Mesenchymal stem cell (in vitro differentiated cells and primary cell): ENCODE results near the gene AP3S2.
A peak's percentile ranks its signal among the peaks of the same experiment; 100 is the strongest.

Experiments
- DNase-seq: peaks from one replicate; pipeline ENCODE4 v3.0.0-alpha.2; 2013
- H2AFZ ChIP-seq: one replicate; pipeline ENCODE4 v1.6.1; 2013; ENCODE audit warnings: low read depth, mild to moderate bottlenecking, control low read depth, inconsistent platforms, low read length, moderate library complexity
- H2AK5ac ChIP-seq: 2 replicates; pipeline ENCODE4 v1.6.1; 2013; ENCODE audit warnings: low read length, moderate library complexity, mild to moderate bottlenecking, inconsistent platforms; ENCODE audit not compliant: severe bottlenecking
- H2BK120ac ChIP-seq: one replicate; pipeline ENCODE4 v1.6.1; 2013; ENCODE audit warnings: low read depth, mild to moderate bottlenecking, inconsistent platforms, low read length, moderate library complexity
- H2BK12ac ChIP-seq, 2 experiments: one replicate each; pipeline ENCODE4 v1.6.1; 2013; ENCODE audit warnings: inconsistent platforms in 2 of 2, low read length in 2 of 2, mild to moderate bottlenecking in 2 of 2, moderate library complexity in 2 of 2, control low read depth in 1 of 2
- H2BK15ac ChIP-seq: one replicate; pipeline ENCODE4 v1.6.1; 2013; ENCODE audit warnings: mild to moderate bottlenecking, low read depth, inconsistent platforms; ENCODE audit not compliant: poor library complexity, severe bottlenecking
- H2BK5ac ChIP-seq: 2 replicates; pipeline ENCODE4 v1.6.1; 2013; ENCODE audit warnings: low read depth, mild to moderate bottlenecking, low read length, control low read depth, inconsistent platforms; ENCODE audit not compliant: poor library complexity, severe bottlenecking
- H3K14ac ChIP-seq, 2 experiments: one replicate each; pipeline ENCODE4 v1.6.1; 2013; ENCODE audit warnings: inconsistent platforms in 2 of 2, low read length in 2 of 2, control low read depth in 1 of 2, mild to moderate bottlenecking in 1 of 2, moderate library complexity in 1 of 2
- H3K18ac ChIP-seq, 2 experiments: one replicate each; pipeline ENCODE4 v1.6.1; 2013; ENCODE audit warnings: inconsistent platforms in 2 of 2, low read length in 2 of 2, control low read depth in 1 of 2, low read depth in 1 of 2, mild to moderate bottlenecking in 1 of 2
- H3K23ac ChIP-seq, 2 experiments: one replicate each; pipeline ENCODE4 v1.6.1; 2013; ENCODE audit warnings: inconsistent platforms in 2 of 2, low read length in 2 of 2, mild to moderate bottlenecking in 2 of 2, moderate library complexity in 2 of 2, control low read depth in 1 of 2
- H3K27ac ChIP-seq: 2 replicates; pipeline ENCODE4 v1.5.1; 2013; ENCODE audit warnings: mild to moderate bottlenecking, moderate library complexity, low read length, control low read depth, inconsistent platforms; ENCODE audit not compliant: poor library complexity, severe bottlenecking
- H3K27me3 ChIP-seq, 2 experiments: 2 replicates each; pipeline versions ENCODE4 v1.6.1 to v1.7.0; 2013; ENCODE audit warnings: low read length in 2 of 2, mild to moderate bottlenecking in 2 of 2, moderate library complexity in 2 of 2, control low read depth in 1 of 2, inconsistent platforms in 1 of 2; ENCODE audit not compliant: control insufficient read depth in 1 of 2, insufficient read depth in 1 of 2
- H3K36me3 ChIP-seq, 2 experiments: 2 replicates each; pipeline versions ENCODE4 v1.6.1 to v1.7.0; 2013; ENCODE audit warnings: low read length in 2 of 2, control low read depth in 1 of 2, inconsistent platforms in 1 of 2, low read depth in 1 of 2, mild to moderate bottlenecking in 1 of 2; ENCODE audit not compliant: insufficient read depth in 2 of 2, control insufficient read depth in 1 of 2
- H3K4ac ChIP-seq, 2 experiments: one replicate each; pipeline ENCODE4 v1.6.1; 2013; ENCODE audit warnings: inconsistent platforms in 2 of 2, low read length in 2 of 2, mild to moderate bottlenecking in 2 of 2, moderate library complexity in 2 of 2, control low read depth in 1 of 2, low read depth in 1 of 2
- H3K4me1 ChIP-seq: 2 replicates; pipeline ENCODE4 v1.6.1; 2013; ENCODE audit warnings: low read depth, low read length, control low read depth; ENCODE audit not compliant: control insufficient read depth, insufficient read depth
- H3K4me2 ChIP-seq: 2 replicates; pipeline ENCODE4 v1.6.1; 2013; ENCODE audit warnings: low read length, mild to moderate bottlenecking, inconsistent platforms; ENCODE audit not compliant: poor library complexity, severe bottlenecking
- H3K4me3 ChIP-seq, 2 experiments: 2 replicates each; pipeline versions ENCODE4 v1.5.1 to v1.7.0; 2013; ENCODE audit warnings: low read length in 2 of 2, mild to moderate bottlenecking in 2 of 2, control low read depth in 1 of 2, low read depth in 1 of 2; ENCODE audit not compliant: insufficient read depth in 1 of 2
- H3K79me1 ChIP-seq: replicated peaks from 2 replicates; pipeline ENCODE4 v1.6.1; 2013; ENCODE audit warnings: mild to moderate bottlenecking, control low read depth, low read length, inconsistent platforms; ENCODE audit not compliant: poor library complexity, severe bottlenecking
- H3K9ac ChIP-seq: 2 replicates; pipeline ENCODE4 v1.7.0; 2013; ENCODE audit warnings: mild to moderate bottlenecking, low read length, moderate library complexity
- H3K9me3 ChIP-seq: 2 replicates; pipeline ENCODE4 v1.7.0; 2013; ENCODE audit warnings: mild to moderate bottlenecking, low read length; ENCODE audit not compliant: control insufficient read depth
- H4K8ac ChIP-seq: one replicate; pipeline ENCODE4 v1.6.1; 2013; ENCODE audit warnings: inconsistent platforms, mild to moderate bottlenecking, low read length, moderate library complexity
- H4K91ac ChIP-seq: one replicate; pipeline ENCODE4 v1.6.1; 2013; ENCODE audit warnings: mild to moderate bottlenecking, low read length, inconsistent platforms
- WGBS: methylation state at CpG from one replicate; pipeline ENCODE4 v1.1.7; 2013; ENCODE audit warnings: mixed read lengths; 5-methylcytosine and 5-hydroxymethylcytosine counted together

Gene AP3S2

DNA sequence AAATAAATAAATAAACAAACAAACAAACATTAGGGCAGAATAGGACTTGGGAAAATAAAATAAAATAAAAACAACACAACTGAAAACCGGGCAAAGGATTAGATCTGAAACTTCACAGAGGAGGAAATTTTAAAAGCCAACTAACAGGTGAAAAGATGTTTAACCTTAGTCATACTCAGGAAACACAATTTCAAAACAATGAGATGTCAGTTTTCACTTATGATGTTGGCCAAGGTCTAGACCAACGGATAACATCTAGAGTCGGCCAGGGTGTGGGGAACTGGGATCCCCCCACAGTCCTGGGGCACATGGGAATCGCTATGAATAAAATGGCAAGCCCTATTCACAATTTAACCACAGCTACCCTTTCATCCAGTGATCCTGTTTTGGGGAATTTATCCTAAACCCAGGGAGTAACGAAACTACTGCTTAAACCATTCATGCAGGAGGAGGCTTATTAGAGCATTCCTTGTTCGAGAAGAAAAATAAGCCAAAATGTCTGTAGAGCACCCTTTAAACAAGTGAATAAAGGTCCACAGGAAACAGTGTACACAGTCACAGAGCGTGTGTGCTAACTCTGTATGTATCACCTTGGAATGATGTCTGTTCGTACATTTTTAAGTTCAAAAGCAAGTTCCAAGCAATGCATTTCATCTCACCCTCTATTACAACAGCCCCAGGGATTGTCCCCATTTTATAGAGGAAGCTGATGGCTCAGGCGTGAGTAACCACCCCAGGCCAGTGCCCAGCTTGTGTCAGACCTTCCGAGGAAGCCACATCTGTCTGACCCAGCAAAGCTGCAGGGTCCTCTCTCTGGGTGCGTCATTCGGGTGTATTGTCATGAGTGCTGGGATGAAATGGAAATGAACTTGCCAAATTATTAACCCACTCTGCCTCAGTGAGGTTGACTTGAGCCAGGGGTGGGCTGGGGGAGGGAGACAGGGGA lies 72.9 kb downstream of the AP3S2 start:
- Histone ChIP-seq H2BK120ac (no peak overlapping the region), H3K4me3 (peak overlapping the region in 1 of 2 experiments; percentile 52), H4K8ac (no peak overlapping the region), H3K14ac (no peak overlapping the region), H3K4ac (no peak overlapping the region), H3K4me2 (no peak overlapping the region), H3K27me3 (no peaks in the 10 kb centered on the region), H2BK5ac (no peak overlapping the region), H3K36me3 (no peaks in the 10 kb centered on the region), H3K79me1 (no peaks in the 10 kb centered on the region), H3K9me3 (no peaks in the 10 kb centered on the region), H4K91ac (no peak overlapping the region), H3K23ac (no peak overlapping the region), H2BK12ac (no peak overlapping the region), H3K4me1 (peaks cover 25% of the 10 kb centered on the region), H3K27ac (no peak overlapping the region), H2AFZ (no peak overlapping the region), H3K9ac (peak overlapping the region; percentile 75), H2AK5ac (no peak overlapping the region), H2BK15ac (peak overlapping the region; percentile 70), H3K18ac (no peak overlapping the region)
- 87% methylated on average over 11 of the region's 12 CpGs for whole genome bisulfite sequencing
- DNase-seq = no peak

DNA sequence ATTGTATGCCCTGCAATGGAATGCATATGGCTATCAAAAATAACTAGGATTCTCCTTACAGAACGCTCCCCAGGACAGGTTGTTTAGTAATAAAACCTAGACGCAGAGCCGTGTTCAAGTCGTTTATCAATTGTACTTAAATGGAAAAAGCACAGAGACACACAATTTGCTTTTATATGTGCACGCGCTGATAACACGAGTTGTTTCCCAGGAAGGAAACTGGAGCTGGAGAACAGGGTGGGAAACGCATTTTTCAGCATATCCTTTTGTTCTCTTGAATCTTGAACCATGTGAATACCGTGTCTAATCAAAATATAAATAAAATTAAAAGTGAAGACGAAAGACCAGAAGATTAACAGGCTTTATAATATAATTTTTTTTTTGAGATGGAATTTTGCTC lies 75.5 kb downstream of the AP3S2 start:
- Histone ChIP-seq H2AFZ (no peak overlapping the region), H3K23ac (no peak overlapping the region), H3K4ac (no peak overlapping the region), H3K27ac (no peak overlapping the region), H2BK5ac (no peak overlapping the region), H3K79me1 (no peaks in the 10 kb centered on the region), H3K9ac (no peak overlapping the region), H3K4me2 (no peak overlapping the region), H2BK15ac (no peak overlapping the region), H3K4me1 (peaks cover 17% of the 10 kb centered on the region), H3K4me3 (no peak overlapping the region), H2AK5ac (no peak overlapping the region), H2BK120ac (no peak overlapping the region), H3K27me3 (no peaks in the 10 kb centered on the region), H3K18ac (no peak overlapping the region), H3K14ac (no peak overlapping the region), H3K9me3 (no peaks in the 10 kb centered on the region), H4K91ac (no peak overlapping the region), H4K8ac (no peak overlapping the region), H2BK12ac (no peak overlapping the region), H3K36me3 (no peaks in the 10 kb centered on the region)
- DNase-seq = no peak
- WGBS = 74% methylated on average over 8 of the region's 10 CpGs

DNA sequence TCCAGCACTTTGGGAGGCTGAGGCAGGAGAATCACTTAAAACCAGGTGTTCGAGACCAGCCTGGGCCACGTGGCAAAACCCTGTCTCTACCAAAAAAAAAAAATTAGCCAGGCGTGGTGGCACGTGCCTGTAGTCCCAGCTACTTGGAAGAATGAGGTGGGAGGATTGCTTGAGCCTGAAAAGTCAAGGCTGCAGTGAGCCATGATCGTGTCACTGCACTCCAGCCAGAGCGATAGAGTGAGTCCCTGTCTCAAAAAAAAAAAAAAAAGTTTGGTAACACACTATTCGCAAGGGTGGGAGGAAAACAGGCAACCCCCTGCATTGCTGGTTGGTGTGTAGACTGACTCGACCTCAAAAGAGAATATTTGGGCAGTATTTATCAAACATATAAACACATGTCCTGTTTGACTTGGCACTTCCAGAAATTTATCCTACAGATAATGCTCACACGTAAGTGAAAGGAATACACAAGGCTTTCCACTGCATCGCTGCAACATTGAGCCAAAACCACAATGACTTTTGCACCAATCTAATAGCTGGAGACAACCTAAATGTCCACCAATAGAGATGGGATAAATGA lies 76.0 kb downstream of the AP3S2 start:
- Histone ChIP-seq H3K18ac (no peak overlapping the region), H3K9me3 (no peaks in the 10 kb centered on the region), H3K14ac (no peak overlapping the region), H4K91ac (no peak overlapping the region), H3K23ac (no peak overlapping the region), H3K79me1 (no peaks in the 10 kb centered on the region), H3K4me2 (no peak overlapping the region), H3K27ac (no peak overlapping the region), H3K9ac (no peak overlapping the region), H3K36me3 (peaks cover 0 to 4% of the 10 kb centered on the region in 2 experiments), H3K4me1 (peaks cover 15% of the 10 kb centered on the region), H2BK12ac (no peak overlapping the region), H3K4ac (no peak overlapping the region), H3K27me3 (no peaks in the 10 kb centered on the region), H2BK15ac (no peak overlapping the region), H2BK120ac (no peak overlapping the region), H2AFZ (no peak overlapping the region), H2BK5ac (no peak overlapping the region), H2AK5ac (no peak overlapping the region), H4K8ac (no peak overlapping the region), H3K4me3 (no peak overlapping the region)
- no peak for DNase-seq
- WGBS = 78% methylated on average over 10 of the region's 10 CpGs

DNA sequence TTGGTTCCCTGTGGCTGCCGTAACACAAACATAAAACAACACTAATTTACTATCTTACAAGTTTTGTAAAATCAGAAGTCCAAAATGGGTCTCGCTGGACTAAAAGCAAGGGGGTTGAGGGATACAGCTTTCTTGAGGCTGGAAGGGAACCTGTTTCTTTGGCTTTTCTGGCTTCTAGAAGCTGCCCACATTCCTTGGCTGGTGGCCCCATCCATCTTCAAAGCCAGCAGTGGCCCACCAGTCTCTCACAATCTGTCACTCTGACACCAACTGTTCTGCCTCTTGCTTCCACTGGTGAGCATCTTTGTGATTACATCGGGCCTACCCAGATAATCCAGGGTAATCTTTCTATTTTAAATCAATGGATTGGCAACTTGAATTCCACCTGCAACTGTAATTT lies 78.0 kb downstream of the AP3S2 start:
- Histone ChIP-seq H3K9me3 (no peaks in the 10 kb centered on the region), H3K14ac (no peak overlapping the region), H2BK5ac (no peak overlapping the region), H3K27me3 (no peaks in the 10 kb centered on the region), H4K8ac (no peak overlapping the region), H3K4me1 (peaks cover 18% of the 10 kb centered on the region), H4K91ac (no peak overlapping the region), H2BK120ac (no peak overlapping the region), H3K27ac (no peak overlapping the region), H2AFZ (no peak overlapping the region), H3K4me3 (no peak overlapping the region), H2BK12ac (no peak overlapping the region), H3K79me1 (no peaks in the 10 kb centered on the region), H3K36me3 (peaks cover 0 to 13% of the 10 kb centered on the region in 2 experiments), H3K23ac (no peak overlapping the region), H3K4me2 (no peak overlapping the region), H3K18ac (no peak overlapping the region), H3K4ac (no peak overlapping the region), H2AK5ac (no peak overlapping the region), H2BK15ac (no peak overlapping the region), H3K9ac (no peak overlapping the region)
- DNase-seq = no peak
- 100% methylated on average over 2 of the region's 3 CpGs for WGBS
